ENCODE measurements around the gene WDFY4.

The WDFY4 gene

GRCh38 chr10:48805411-48805810 is 120.7 kb downstream of the WDFY4 start:
- peak; percentile 27 for DNase-seq
- Histone ChIP-seq H2BK15ac (replicated peaks; ENCODE audit: low read depth) (no peak overlapping the region), H3K4me2 (ENCODE audit: low read length) (no peak overlapping the region), H3K27me3 (ENCODE audit: insufficient read depth, low read length, poor library complexity) (no peaks in the 10 kb centered on the region), H2BK120ac (ENCODE audit: low read depth, low read length) (no peak overlapping the region), H4K5ac (ENCODE audit: low read length) (no peak overlapping the region), H3K79me2 (ENCODE audit: control insufficient read depth, insufficient read depth, low read length) (no peaks in the 10 kb centered on the region), H3K18ac (ENCODE audit: low read length) (no peak overlapping the region), H3K9ac (ENCODE audit: low read length) (no peak overlapping the region), H2AK5ac (ENCODE audit: low read length) (no peak overlapping the region), H3K36me3 (ENCODE audit: control insufficient read depth, insufficient read depth, low read length) (no peaks in the 10 kb centered on the region), H3K23ac (ENCODE audit: low read length) (no peak overlapping the region), H3K4ac (ENCODE audit: low read depth, low read length) (no peak overlapping the region), H2BK5ac (ENCODE audit: low read length) (no peak overlapping the region), H3K79me1 (ENCODE audit: low read length) (no peaks in the 10 kb centered on the region), H3K56ac (ENCODE audit: low read length) (no peak overlapping the region), H4K8ac (ENCODE audit: low read depth, low read length) (no peak overlapping the region), H3K4me1 (ENCODE audit: control insufficient read depth, low read depth, low read length) (no peaks in the 10 kb centered on the region), H3K4me3 (ENCODE audit: low read length) (no peak overlapping the region), H3K27ac (ENCODE audit: low read depth, low read length) (no peak overlapping the region)
- WGBS (ENCODE audit: extremely low coverage, insufficient coverage, low lambda C conversion rate) = no CpG with 5 or more reads among the region's 1 CpG

- DNase-seq = no peak
- H2AK5ac ChIP-seq (ENCODE audit: low read length) = no peak overlapping the region
- H3K27me3 ChIP-seq (ENCODE audit: insufficient read depth, low read length, poor library complexity) = no peaks in the 10 kb centered on the region
- H3K23ac ChIP-seq (ENCODE audit: low read length) = no peak overlapping the region
- H3K4me3 ChIP-seq (ENCODE audit: low read length) = no peak overlapping the region
- H3K56ac ChIP-seq (ENCODE audit: low read length) = no peak overlapping the region
- H3K36me3 ChIP-seq (ENCODE audit: control insufficient read depth, insufficient read depth, low read length) = no peaks in the 10 kb centered on the region
- H2BK15ac ChIP-seq (replicated peaks; ENCODE audit: low read depth) = no peak overlapping the region
- H4K8ac ChIP-seq (ENCODE audit: low read depth, low read length) = no peak overlapping the region
- H2BK120ac ChIP-seq (ENCODE audit: low read depth, low read length) = no peak overlapping the region
- H3K79me1 ChIP-seq (ENCODE audit: low read length) = no peaks in the 10 kb centered on the region
- H4K5ac ChIP-seq (ENCODE audit: low read length) = no peak overlapping the region
- H3K79me2 ChIP-seq (ENCODE audit: control insufficient read depth, insufficient read depth, low read length) = no peaks in the 10 kb centered on the region
- no peak overlapping the region for H3K4me2 ChIP-seq (ENCODE audit: low read length)
- no peak overlapping the region for H3K9ac ChIP-seq (ENCODE audit: low read length)
- H3K18ac ChIP-seq (ENCODE audit: low read length) = no peak overlapping the region
- H3K27ac ChIP-seq (ENCODE audit: low read depth, low read length) = no peak overlapping the region
- no peaks in the 10 kb centered on the region for H3K4me1 ChIP-seq (ENCODE audit: control insufficient read depth, low read depth, low read length)
- no peak overlapping the region for H2BK5ac ChIP-seq (ENCODE audit: low read length)
- WGBS (ENCODE audit: extremely low coverage, insufficient coverage, low lambda C conversion rate) = no CpG with 5 or more reads among the region's 12 CpGs
- no peak overlapping the region for H3K4ac ChIP-seq (ENCODE audit: low read depth, low read length)
Observed at GRCh38 chr10:48805848-48806247, 121.2 kb downstream of the WDFY4 start.

GRCh38 chr10:48806342-48806741 is 121.7 kb downstream of the WDFY4 start:
- no peak overlapping the region for H2BK120ac ChIP-seq (ENCODE audit: low read depth, low read length)
- peak; percentile 8 for DNase-seq
- H3K9ac ChIP-seq (ENCODE audit: low read length) = no peak overlapping the region
- no peak overlapping the region for H3K18ac ChIP-seq (ENCODE audit: low read length)
- no peak overlapping the region for H3K4me2 ChIP-seq (ENCODE audit: low read length)
- no peak overlapping the region for H3K23ac ChIP-seq (ENCODE audit: low read length)
- H3K27me3 ChIP-seq (ENCODE audit: insufficient read depth, low read length, poor library complexity) = no peaks in the 10 kb centered on the region
- WGBS (ENCODE audit: extremely low coverage, insufficient coverage, low lambda C conversion rate) = no CpG with 5 or more reads among the region's 4 CpGs
- no peaks in the 10 kb centered on the region for H3K36me3 ChIP-seq (ENCODE audit: control insufficient read depth, insufficient read depth, low read length)
- H3K4me1 ChIP-seq (ENCODE audit: control insufficient read depth, low read depth, low read length) = no peaks in the 10 kb centered on the region
- H3K56ac ChIP-seq (ENCODE audit: low read length) = no peak overlapping the region
- no peak overlapping the region for H2BK5ac ChIP-seq (ENCODE audit: low read length)
- no peak overlapping the region for H2BK15ac ChIP-seq (replicated peaks; ENCODE audit: low read depth)
- no peak overlapping the region for H3K4me3 ChIP-seq (ENCODE audit: low read length)
- H3K79me1 ChIP-seq (ENCODE audit: low read length) = no peaks in the 10 kb centered on the region
- H3K27ac ChIP-seq (ENCODE audit: low read depth, low read length) = no peak overlapping the region
- H3K4ac ChIP-seq (ENCODE audit: low read depth, low read length) = no peak overlapping the region
- no peak overlapping the region for H2AK5ac ChIP-seq (ENCODE audit: low read length)
- H4K8ac ChIP-seq (ENCODE audit: low read depth, low read length) = no peak overlapping the region
- H4K5ac ChIP-seq (ENCODE audit: low read length) = no peak overlapping the region
- no peaks in the 10 kb centered on the region for H3K79me2 ChIP-seq (ENCODE audit: control insufficient read depth, insufficient read depth, low read length)

GRCh38 chr10:48807791-48808470 is 123.3 kb downstream of the WDFY4 start:
- DNase-seq = no peak
- Histone ChIP-seq H2AK5ac (ENCODE audit: low read length) (no peak overlapping the region), H3K27me3 (ENCODE audit: insufficient read depth, low read length, poor library complexity) (no peaks in the 10 kb centered on the region), H2BK15ac (replicated peaks; ENCODE audit: low read depth) (no peak overlapping the region), H3K4me3 (ENCODE audit: low read length) (no peak overlapping the region), H2BK5ac (ENCODE audit: low read length) (no peak overlapping the region), H3K9ac (ENCODE audit: low read length) (no peak overlapping the region), H3K23ac (ENCODE audit: low read length) (no peak overlapping the region), H3K79me2 (ENCODE audit: control insufficient read depth, insufficient read depth, low read length) (no peaks in the 10 kb centered on the region), H4K5ac (ENCODE audit: low read length) (no peak overlapping the region), H3K18ac (ENCODE audit: low read length) (no peak overlapping the region), H3K36me3 (ENCODE audit: control insufficient read depth, insufficient read depth, low read length) (no peaks in the 10 kb centered on the region), H3K79me1 (ENCODE audit: low read length) (no peaks in the 10 kb centered on the region), H3K56ac (ENCODE audit: low read length) (no peak overlapping the region), H3K4ac (ENCODE audit: low read depth, low read length) (no peak overlapping the region), H3K4me1 (ENCODE audit: control insufficient read depth, low read depth, low read length) (no peaks in the 10 kb centered on the region), H3K27ac (ENCODE audit: low read depth, low read length) (no peak overlapping the region), H3K4me2 (ENCODE audit: low read length) (no peak overlapping the region), H2BK120ac (ENCODE audit: low read depth, low read length) (no peak overlapping the region), H4K8ac (ENCODE audit: low read depth, low read length) (no peak overlapping the region)
- no CpG with 5 or more reads among the region's 2 CpGs for WGBS (ENCODE audit: extremely low coverage, insufficient coverage, low lambda C conversion rate)

- H4K8ac ChIP-seq (ENCODE audit: low read depth, low read length) = no peak overlapping the region
- DNase-seq = no peak
- H2BK5ac ChIP-seq (ENCODE audit: low read length) = no peak overlapping the region
- no peak overlapping the region for H3K4me2 ChIP-seq (ENCODE audit: low read length)
- no peaks in the 10 kb centered on the region for H3K4me1 ChIP-seq (ENCODE audit: control insufficient read depth, low read depth, low read length)
- H3K56ac ChIP-seq (ENCODE audit: low read length) = no peak overlapping the region
- no peaks in the 10 kb centered on the region for H3K79me2 ChIP-seq (ENCODE audit: control insufficient read depth, insufficient read depth, low read length)
- H3K23ac ChIP-seq (ENCODE audit: low read length) = no peak overlapping the region
- no peak overlapping the region for H2AK5ac ChIP-seq (ENCODE audit: low read length)
- H3K9ac ChIP-seq (ENCODE audit: low read length) = no peak overlapping the region
- no peaks in the 10 kb centered on the region for H3K27me3 ChIP-seq (ENCODE audit: insufficient read depth, low read length, poor library complexity)
- no peak overlapping the region for H3K4ac ChIP-seq (ENCODE audit: low read depth, low read length)
- H2BK120ac ChIP-seq (ENCODE audit: low read depth, low read length) = no peak overlapping the region
- 100% methylated on average over 1 of the region's 2 CpGs for WGBS (ENCODE audit: extremely low coverage, insufficient coverage, low lambda C conversion rate)
- H3K36me3 ChIP-seq (ENCODE audit: control insufficient read depth, insufficient read depth, low read length) = no peaks in the 10 kb centered on the region
- H4K5ac ChIP-seq (ENCODE audit: low read length) = no peak overlapping the region
- H3K27ac ChIP-seq (ENCODE audit: low read depth, low read length) = no peak overlapping the region
- no peak overlapping the region for H3K4me3 ChIP-seq (ENCODE audit: low read length)
- no peak overlapping the region for H2BK15ac ChIP-seq (replicated peaks; ENCODE audit: low read depth)
- H3K18ac ChIP-seq (ENCODE audit: low read length) = no peak overlapping the region
- H3K79me1 ChIP-seq (ENCODE audit: low read length) = no peaks in the 10 kb centered on the region
Observed at GRCh38 chr10:48809261-48809660, 124.6 kb downstream of the WDFY4 start.

- H2BK120ac ChIP-seq (ENCODE audit: low read depth, low read length) = no peak overlapping the region
- H3K27me3 ChIP-seq (ENCODE audit: insufficient read depth, low read length, poor library complexity) = no peaks in the 10 kb centered on the region
- H2BK5ac ChIP-seq (ENCODE audit: low read length) = no peak overlapping the region
- no peaks in the 10 kb centered on the region for H3K79me2 ChIP-seq (ENCODE audit: control insufficient read depth, insufficient read depth, low read length)
- no peaks in the 10 kb centered on the region for H3K4me1 ChIP-seq (ENCODE audit: control insufficient read depth, low read depth, low read length)
- H4K5ac ChIP-seq (ENCODE audit: low read length) = no peak overlapping the region
- no peak overlapping the region for H2BK15ac ChIP-seq (replicated peaks; ENCODE audit: low read depth)
- H4K8ac ChIP-seq (ENCODE audit: low read depth, low read length) = no peak overlapping the region
- no peaks in the 10 kb centered on the region for H3K36me3 ChIP-seq (ENCODE audit: control insufficient read depth, insufficient read depth, low read length)
- H3K4me3 ChIP-seq (ENCODE audit: low read length) = no peak overlapping the region
- no peak overlapping the region for H3K56ac ChIP-seq (ENCODE audit: low read length)
- no peak overlapping the region for H3K4me2 ChIP-seq (ENCODE audit: low read length)
- H3K9ac ChIP-seq (ENCODE audit: low read length) = no peak overlapping the region
- H3K27ac ChIP-seq (ENCODE audit: low read depth, low read length) = no peak overlapping the region
- H3K4ac ChIP-seq (ENCODE audit: low read depth, low read length) = no peak overlapping the region
- H3K18ac ChIP-seq (ENCODE audit: low read length) = no peak overlapping the region
- no peak overlapping the region for H2AK5ac ChIP-seq (ENCODE audit: low read length)
- no peak for DNase-seq
- WGBS (ENCODE audit: extremely low coverage, insufficient coverage, low lambda C conversion rate) = no CpG with 5 or more reads among the region's 5 CpGs
- no peak overlapping the region for H3K23ac ChIP-seq (ENCODE audit: low read length)
- H3K79me1 ChIP-seq (ENCODE audit: low read length) = no peaks in the 10 kb centered on the region
Observed at GRCh38 chr10:48811461-48811860, 126.8 kb downstream of the WDFY4 start.

Measured in mesendoderm (in vitro differentiated cells).